B cell (primary cell): ENCODE results near the gene TBCD.

Source experiments
- CTCF ChIP-seq: fragments of 200-600 bp; IDR thresholded peaks from one replicate; pipeline ENCODE4 v1.8.0; 2022; ENCODE audit warnings: antibody characterized with exemption, mild to moderate bottlenecking
- EZH2 ChIP-seq: IDR thresholded peaks from 2 replicates; pipeline ENCODE4 v1.6.1; 2012; ENCODE audit warnings: borderline replicate concordance, low read depth, mild to moderate bottlenecking, moderate library complexity, low read length; ENCODE audit not compliant: insufficient read depth, poor library complexity, severe bottlenecking

- no peak for TF ChIP-seq CTCF
- no peak for TF ChIP-seq EZH2
Observed at GRCh38 chr17:82926716-82927115, 174.9 kb downstream of the TBCD start.
